HK-2 (cell line): Measurements from ENCODE around the gene SLAMF7.

Experiments used
- DNase-seq: peaks from one replicate; pipeline ENCODE4 v3.0.0-alpha.2; 2018; ENCODE audit not compliant: unreplicated experiment

SLAMF7 gene

DNA sequence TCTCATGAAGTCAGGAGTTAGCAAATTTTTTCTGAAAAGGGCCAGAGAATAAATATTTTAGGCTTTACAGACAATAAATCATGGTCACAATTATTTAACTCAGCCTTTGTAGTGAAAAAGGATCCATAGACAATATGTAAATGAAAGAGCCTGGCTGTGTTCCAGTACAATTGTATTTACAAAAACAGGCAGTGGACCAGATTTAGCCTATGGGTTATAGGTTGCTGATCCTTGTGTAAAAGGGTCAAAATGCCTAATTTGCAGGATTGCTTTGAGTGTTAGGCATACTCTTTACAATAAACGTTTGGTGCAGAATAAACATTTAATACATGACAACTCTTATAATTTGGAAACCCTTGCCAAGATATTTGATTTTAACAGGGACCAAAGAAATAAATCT lies 6.5 kb downstream of the SLAMF7 start:
- no peak for DNase-seq

DNA sequence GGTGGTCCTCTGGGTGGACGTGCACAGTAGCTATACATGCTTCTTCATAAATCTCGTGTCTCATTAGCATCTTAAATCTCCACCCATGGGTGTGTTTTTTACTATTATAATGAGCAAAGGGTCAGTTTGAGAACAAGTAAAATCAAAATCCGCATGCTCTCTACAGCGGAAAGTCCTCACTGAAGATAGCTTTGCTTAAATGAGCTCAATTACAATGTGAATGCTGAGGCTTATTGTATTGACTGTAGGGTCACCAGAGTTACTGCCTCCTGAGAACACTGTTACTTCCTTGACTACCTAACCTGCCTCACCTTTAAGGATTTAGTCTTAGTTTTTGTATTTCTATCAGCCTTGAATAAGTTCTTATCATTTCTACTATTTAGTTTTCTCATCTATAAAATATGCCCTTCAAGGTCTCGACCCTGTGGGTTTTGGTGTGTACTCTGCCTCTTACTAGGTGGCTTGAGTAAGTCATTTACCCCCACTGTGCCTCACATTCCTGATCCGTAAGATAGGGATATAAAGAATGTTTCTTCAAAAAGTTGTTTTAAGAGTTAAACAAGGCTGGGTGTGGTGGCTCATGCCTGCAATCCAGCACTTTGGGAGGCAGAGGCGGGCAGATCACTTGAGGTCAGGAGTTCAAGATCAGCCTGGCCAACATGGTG lies 7.9 kb downstream of the SLAMF7 start:
- no peak for DNase-seq

DNA sequence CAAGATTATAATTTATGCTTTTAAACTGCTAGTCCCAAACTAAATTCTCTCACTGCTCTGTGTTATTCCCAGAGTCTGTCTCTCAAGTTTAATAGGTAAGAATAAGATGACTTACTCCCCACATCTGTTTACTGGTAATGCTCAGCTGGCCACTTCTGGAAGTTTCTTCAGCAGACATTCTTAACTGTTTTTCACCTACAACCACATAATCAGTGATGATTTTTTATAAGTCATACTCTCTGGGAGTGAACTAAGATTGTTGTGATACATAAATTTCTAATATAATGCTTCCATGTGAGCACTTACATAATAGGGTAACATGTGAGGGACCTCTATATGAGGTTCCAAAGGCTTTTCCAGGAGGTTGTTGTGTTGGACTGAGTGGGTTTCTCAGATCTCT lies 8.7 kb downstream of the SLAMF7 start:
- DNase-seq: no peak

DNA sequence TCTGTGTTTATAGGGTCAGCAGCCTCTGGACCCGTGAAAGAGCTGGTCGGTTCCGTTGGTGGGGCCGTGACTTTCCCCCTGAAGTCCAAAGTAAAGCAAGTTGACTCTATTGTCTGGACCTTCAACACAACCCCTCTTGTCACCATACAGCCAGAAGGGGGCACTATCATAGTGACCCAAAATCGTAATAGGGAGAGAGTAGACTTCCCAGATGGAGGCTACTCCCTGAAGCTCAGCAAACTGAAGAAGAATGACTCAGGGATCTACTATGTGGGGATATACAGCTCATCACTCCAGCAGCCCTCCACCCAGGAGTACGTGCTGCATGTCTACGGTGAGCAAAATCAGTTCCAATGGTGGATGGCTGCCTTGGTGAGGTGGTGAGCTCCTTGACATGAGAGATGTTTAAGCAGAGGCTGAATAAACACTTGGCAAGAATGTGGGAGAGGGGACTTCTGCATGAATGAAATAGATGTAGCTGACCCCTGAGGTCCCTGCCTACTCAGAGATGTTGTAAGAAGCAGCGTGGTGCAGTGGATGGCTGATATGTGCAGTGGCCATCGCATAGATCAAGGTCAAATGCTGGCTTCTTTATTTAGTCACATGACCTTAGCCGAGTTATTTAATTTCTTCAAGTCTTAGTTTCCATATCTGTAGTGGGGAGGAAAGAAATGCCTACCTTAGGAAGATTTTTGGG lies 9.3 kb downstream of the SLAMF7 start:
- DNase-seq: no peak

DNA sequence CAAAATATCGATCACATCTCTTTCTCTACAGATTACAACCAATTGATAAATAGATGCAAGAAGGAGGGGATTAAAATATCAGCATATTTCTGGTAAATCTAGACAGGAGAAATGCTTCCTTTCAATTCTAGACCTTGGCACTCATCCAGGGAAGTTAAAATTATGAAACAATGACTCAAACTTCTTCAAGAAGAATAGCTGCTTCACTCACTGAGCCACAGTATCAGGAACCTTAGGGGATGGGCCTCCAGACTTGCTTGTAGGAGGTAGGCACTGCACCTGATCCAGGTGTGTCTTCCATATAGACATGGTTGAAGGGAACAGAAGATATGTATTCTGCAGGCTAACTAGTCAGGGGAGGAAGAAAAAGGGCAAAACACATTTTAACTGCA lies 9.8 kb downstream of the SLAMF7 start:
- DNase-seq: no peak

DNA sequence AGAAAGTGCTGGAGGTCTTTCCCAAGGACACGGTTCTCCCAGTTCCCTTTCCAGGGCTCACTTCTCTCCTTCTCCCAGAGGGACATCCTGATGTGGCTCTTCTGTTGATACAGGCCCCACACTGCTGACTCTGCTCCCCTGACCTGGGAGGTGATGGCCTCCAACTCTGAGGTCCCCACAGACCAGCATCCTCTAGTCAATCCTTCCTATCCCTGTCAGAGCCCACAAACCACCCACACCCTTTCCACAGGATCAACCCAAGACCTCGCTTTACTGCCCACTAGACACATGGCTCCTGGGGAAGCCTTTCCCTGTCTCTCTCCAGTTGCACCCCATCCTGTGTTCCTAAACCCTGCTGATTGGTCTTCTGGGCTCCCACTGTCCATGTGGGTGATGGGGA lies 11.6 kb downstream of the SLAMF7 start:
- DNase-seq: no peak

DNA sequence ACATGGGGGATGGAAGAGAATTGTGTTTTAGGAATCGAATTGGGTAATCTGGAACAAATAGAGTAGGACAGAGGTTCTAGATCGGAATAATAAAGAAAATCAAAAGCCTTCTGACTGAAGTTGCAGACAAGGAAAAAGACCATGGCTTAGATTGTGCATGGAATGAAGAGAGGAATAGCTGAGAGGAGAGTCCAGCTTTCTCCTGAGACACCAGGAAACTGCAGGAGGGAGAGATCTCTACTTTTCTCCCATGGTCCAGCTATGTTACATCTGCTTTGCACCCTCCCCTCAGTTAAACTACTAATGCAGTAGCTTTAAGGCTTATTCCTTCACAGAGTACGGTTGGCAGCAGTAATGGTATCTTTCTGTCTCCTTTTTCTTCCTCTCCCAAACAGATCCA lies 13.4 kb downstream of the SLAMF7 start:
- no peak for DNase-seq

DNA sequence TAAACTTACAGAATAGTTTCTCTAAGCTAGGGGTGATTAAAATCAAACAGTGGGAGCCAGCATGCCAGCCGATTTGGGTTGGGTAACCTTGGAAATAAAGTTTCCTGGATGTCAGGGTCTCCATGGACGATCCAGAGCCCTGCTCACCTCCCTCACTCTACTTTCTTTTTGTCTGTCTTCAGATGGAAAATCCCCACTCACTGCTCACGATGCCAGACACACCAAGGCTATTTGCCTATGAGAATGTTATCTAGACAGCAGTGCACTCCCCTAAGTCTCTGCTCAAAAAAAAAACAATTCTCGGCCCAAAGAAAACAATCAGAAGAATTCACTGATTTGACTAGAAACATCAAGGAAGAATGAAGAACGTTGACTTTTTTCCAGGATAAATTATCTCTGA lies 13.9 kb downstream of the SLAMF7 start:
- no peak for DNase-seq

DNA sequence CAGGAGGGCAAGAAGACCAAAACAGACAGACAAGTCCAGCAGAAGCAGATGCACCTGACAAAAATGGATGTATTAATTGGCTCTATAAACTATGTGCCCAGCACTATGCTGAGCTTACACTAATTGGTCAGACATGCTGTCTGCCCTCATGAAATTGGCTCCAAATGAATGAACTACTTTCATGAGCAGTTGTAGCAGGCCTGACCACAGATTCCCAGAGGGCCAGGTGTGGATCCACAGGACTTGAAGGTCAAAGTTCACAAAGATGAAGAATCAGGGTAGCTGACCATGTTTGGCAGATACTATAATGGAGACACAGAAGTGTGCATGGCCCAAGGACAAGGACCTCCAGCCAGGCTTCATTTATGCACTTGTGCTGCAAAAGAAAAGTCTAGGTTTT lies 14.5 kb downstream of the SLAMF7 start:
- DNase-seq: no peak

DNA sequence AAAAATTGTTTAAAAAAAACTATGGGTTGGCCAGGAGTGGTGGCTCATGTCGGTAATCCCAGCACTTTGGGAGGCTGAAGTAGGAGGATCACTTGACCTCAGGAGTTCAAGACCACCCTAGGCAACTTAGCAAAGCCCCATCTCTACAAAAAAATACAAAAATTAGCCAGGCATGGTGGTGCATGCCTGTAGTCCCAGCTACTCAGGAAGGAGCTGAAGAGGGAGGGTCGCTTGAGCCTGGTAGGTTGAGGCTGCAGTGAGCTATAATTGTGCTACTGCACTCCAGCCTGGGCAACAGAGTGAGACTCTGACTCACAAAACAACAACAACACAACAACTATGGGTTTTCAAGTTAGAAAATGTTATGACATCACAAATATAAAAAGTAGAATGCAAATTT lies 16.4 kb downstream of the SLAMF7 start:
- no peak for DNase-seq

DNA sequence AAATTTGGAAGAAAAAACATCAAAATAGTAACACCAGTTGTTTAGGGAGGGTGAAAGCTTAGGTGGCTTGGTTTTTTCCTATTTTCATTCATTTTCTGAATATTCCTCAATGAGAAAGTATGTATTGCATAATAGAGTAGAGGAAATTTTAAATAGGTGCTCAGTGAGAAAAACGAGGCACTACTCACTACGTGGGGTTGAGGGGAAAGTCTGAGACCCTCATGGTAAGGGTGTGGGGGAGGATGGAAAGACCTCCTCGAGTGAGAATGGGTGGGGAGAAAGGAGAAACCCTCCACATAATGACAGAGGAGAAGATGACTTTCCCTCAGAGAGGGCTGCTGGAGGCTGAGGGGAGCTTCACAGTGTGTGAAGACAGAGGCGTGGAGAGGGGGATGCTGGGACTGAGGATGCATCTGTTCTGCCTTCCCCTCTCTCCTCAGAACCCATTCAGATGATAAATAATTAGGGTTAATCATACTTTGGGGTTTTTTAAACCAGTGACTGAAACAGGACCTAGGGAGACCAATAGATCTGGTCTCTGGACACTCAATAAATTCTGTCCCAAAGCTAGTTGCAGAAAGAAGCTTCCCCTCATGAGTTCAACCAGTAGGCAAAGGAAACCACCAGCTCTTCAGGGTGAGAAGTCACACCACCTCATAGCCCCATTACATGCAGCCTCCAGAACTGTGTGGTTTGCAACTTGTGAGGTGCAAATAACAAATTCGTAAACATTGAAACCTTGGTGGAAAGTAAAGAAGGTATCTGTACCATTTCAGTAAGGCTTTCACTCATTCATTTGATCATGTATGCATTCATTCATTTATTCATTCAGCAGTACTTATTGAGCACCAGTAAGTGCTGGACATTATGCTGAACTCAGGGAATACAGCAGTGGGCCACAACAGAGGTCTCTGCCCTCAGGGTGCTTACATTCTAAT lies 17.1 kb downstream of the SLAMF7 start:
- DNase-seq: no peak

DNA sequence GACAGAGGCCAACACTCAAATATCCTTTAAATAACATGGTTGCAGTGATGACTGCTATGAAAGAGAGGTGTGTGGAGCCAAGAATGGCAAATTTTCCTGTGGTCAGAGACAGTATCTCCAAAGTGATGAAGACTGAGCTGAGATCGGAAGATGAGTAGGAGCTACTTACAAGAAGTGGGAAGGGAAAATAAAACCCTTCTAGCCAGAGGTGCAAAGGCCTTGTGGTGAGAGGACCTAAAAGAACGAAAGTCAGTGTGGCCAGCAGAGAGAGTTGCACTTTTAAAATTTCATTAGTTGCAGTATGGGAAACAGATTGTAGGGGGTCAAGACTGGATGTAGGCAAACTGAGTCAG lies 17.8 kb downstream of the SLAMF7 start:
- no peak for DNase-seq

DNA sequence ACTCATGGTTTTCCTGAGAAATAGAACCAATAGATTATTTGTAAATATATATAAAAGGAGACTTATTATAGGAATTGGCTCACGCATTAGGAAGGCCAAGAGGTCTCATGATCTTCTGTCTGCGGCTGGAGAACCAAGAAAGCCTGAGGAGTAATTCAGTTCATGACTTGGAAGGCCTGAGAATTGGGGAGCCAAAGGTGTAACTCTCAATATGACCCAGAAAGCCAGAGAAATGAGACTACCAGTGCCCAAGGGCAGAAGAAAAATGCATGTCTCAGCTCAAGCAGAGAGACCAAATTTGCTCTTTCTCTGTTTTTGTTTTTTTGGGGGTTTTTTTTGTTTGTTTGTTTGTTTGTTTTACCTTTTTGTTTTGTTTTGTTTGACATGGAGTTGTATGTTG lies 19.5 kb downstream of the SLAMF7 start:
- DNase-seq: no peak

DNA sequence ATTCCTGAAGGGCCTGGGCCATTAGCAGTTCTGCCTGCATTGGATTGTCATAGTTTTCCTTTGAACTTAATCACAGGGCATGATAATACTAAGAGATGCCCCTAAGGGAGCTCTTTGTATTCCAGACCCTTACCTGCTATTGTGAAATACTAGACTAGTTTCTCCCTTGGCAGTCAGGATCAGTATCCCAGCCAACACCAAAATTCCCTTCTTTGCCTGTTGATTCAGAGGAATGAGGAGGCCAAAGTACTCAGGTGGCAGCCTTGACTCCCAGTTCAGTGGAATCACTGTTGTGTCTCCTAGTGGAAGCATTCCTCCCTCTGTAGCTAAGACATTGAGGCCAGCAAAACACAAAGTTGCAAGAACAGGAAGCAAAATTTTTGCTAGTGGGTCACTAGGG lies 20.7 kb downstream of the SLAMF7 start:
- DNase-seq: no peak

DNA sequence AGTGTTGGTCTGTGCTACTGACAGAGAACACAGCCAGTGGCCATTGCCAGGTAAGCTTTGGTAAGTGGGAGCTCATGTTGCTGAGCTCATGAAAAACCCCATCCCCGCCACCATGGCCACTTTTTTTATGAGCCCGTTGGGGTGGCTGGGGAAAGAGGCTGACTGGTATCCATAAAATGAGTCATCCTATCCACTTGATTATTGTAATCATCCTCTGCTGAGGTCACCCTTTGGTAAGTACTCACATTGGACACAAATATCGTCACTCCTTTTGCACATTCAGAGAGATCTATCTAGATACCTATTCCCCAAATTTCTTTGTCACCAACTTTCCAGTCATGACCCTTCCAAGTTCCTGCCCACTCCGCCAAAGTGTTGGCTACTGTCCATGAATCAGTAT lies 22.0 kb downstream of the SLAMF7 start:
- DNase-seq: no peak

DNA sequence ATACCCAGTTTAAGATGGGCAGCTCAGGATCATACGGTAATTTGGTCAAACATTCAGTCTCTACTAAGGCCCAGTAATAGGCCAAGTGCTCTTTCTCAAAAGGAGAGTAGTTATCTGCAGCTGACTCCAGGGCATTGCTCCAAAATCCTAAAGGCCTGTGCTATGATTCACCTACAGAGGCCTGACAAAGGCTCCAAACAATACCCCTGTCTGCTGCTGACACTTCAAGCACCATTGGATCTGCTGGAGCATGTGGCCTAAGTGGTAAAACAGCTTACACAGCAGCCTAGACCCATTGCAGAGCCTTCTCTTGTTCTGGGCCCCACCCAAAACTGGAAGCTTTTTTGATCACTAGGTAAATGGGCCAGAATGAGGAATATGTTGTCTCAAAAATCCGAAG lies 22.8 kb downstream of the SLAMF7 start:
- no peak for DNase-seq

DNA sequence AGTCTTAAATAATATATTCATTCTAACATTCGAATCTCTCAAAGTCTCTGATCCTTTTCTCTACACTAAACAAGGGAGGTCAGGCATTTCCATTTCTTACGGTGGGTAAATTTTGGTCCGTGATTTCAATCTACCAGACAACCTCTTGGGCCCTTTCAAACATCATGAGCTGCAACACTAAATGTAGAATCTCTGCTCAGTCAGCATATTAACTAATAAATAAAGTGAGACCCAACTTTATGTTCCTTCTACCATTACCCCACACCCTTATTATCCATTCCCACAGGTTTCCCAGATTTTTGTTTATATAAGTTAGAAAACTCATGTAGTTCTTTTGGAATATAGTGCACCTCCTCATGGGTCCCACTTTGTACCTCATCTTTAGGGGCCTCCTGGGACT lies 24.9 kb downstream of the SLAMF7 start:
- DNase-seq: no peak

DNA sequence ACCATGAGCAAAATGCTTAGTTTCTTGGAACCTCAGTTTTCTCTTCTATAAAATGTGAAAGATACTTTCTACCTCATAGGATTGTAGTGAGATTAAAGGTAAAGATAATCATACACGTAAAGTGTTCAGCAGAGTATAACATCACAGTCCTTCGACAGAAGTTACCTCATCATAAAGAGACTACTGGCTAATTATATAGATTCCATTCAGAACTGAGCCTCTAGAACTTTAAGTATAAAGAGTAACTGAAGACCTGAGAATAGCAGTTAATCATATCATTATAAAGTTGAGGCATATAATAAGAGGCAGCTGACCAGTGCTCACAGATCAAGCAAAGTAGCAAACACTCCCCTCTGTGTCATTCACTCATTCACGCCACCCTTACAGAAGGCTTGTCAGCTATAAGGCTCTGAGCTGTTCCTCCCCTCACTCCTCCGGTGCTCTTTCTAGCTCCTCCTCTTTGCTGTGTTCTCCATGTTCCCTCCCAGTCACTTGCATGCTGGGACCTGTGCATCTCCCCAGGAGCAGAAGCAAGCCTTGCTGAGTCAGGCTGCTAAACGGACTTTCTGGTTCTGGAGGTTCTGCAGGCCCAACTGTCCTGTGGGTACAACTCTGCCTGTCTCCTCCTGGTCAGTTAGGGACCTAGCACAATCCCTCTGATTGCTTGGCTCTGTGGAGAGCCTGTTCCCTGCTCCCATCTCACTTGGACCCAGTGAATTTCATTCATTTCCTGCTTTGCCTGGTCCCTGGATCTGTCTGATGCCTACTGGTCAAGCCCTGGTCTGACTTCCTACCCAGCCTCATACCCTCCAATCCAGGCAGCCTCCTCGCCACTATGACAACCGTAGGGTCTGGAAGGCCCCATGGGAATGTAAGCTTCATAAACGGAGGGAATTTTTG lies 28.6 kb downstream of the SLAMF7 start:
- no peak for DNase-seq

DNA sequence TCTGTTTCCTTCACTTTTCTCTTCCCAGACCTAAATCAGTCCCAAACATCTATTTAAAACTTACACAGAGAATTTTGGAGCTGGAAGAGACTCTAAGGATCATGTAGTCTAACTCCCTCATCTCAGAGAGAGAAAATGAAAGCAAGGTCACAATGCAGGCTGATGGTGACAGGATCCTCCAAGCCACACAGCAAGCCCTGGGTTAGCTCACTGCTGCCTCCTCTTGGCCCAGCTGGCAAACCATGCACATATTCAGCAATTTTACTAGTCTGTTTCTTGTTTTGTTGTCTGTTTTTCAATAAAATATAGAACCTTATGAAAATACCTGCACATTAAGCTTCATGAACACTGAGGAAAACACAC lies 29.2 kb downstream of the SLAMF7 start:
- no peak for DNase-seq

DNA sequence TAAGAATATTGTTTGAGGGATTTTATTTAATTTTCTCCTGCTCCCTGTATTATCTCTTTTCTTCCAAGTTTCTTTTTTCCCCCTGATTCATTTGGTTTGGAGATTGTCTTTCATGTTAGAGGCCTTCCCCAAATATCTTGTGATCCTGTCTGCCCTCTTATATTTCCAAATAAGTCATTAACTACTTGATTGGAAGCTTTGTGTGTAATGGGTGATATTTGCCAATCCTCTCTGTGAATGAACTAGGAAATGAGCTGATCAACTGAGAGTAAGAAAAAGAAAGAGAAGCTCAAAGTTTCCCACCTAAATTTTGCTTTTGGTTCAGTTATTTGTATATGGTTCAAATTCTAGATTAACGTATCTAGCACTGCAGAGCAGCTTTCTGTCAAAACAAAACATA lies 33.3 kb downstream of the SLAMF7 start:
- DNase-seq: no peak

DNA sequence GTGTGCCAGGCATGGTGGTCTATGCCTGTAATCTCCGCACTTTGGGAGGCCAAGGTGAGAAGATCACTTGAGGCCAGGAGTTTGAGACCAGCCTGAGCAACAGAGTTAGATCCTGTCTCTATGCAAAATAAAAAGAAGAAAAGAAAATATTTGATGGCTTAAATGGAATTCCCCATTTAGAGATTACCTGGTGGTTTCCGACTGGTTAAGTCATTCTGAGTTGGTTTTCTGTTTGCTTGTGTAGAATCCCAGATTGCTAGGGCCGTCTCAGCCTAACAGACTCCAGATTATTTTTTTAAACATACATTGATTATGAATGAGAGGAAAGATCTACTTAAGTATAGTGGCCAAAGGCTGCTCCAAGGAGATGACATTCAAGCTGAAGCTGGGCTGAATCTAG lies 34.0 kb downstream of the SLAMF7 start:
- DNase-seq: no peak
